ENCODE data around the gene IRF6.

IRF6 gene

DNA sequence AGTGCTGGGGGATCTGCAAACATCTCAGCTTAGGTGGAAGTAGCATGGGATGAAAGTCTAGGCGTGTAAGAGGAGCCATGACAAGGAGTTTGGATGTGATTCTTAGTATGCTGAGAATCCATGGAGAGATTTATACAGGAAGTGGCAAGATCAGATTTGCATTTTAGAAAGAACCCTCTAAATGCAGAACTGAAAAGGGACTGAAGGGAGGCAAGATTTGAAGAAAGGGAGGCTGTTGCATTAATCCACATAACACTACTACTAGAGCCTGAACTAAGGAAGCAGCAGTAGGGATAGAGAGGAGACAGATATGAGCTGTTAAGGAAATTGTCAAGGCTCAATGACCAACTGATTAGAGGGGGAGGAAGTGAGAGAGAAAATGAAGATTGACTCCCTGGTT lies 31.4 kb downstream of the IRF6 start:
- TF ChIP-seq, protein P1, sequence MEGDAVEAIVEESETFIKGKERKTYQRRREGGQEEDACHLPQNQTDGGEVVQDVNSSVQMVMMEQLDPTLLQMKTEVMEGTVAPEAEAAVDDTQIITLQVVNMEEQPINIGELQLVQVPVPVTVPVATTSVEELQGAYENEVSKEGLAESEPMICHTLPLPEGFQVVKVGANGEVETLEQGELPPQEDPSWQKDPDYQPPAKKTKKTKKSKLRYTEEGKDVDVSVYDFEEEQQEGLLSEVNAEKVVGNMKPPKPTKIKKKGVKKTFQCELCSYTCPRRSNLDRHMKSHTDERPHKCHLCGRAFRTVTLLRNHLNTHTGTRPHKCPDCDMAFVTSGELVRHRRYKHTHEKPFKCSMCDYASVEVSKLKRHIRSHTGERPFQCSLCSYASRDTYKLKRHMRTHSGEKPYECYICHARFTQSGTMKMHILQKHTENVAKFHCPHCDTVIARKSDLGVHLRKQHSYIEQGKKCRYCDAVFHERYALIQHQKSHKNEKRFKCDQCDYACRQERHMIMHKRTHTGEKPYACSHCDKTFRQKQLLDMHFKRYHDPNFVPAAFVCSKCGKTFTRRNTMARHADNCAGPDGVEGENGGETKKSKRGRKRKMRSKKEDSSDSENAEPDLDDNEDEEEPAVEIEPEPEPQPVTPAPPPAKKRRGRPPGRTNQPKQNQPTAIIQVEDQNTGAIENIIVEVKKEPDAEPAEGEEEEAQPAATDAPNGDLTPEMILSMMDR (IDR thresholded peaks at IDR 0.05; ENCODE audit: control insufficient read depth, extremely low read depth, insufficient read depth) = no peak
- DNase-seq (ENCODE audit: low read depth) = no peak
- no peak overlapping the region for H3K4me3 ChIP-seq (ENCODE audit: low read depth, low read length)

DNA sequence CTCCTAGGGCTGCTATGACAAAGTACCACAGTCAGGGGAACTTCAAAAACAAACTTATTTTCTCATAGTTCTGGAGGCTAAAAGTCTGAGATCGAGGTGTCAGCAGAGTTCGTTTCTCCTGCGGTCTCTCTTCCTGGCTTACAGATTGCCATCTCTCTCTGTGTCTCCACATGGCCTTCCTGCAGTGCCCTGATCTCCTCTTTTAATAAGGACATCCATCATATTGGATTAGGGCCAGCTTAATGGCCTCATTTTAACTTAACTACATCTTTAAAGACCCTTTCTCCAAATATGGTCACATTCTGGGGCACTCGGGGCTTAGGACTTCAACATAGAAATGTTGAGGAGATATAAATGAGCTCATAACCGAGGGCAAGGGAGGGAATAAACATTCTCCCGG lies 33.8 kb downstream of the IRF6 start:
- no peak overlapping the region for H3K4me3 ChIP-seq (ENCODE audit: low read depth, low read length)
- no peak for DNase-seq (ENCODE audit: low read depth)
- TF ChIP-seq, protein P1 (IDR thresholded peaks at IDR 0.05; ENCODE audit: control insufficient read depth, extremely low read depth, insufficient read depth) = no peak

DNA sequence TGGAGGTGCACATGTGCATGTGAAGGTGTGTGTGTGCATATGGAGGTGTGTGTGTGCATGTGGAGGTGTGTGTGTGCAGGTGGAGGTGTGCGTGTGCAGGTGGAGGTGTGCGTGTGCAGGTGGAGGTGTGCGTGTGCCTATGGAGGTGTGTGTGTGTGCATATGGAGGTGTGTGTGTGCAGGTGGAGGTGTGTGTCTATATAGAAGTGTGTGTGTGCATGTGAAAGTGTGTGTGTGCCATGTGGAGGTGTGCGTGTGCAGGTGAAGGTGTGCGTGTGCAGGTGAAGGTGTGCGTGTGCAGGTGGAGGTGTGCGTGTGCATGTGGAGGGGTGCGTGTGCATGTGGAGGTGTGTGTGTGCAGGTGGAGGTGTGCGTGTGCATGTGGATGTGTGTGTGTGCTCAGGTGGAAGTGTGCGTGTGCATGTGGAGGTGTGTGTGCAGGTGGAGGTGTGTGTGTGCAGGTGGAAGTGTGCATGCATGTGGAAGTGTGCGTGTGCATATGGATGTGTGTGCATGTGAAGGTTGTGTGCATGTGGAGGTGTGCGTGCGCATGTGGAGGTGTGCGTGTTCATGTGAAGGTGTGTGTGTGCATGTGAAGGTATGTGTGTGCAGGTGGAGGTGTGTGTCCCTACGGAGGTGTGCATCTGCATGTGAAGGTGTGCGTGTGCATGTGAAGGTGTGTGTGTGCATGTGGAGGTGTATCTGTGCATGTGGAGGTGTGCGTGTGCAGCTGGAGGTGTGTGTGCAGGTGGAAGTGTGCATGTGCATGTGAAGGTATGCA lies 35.1 kb downstream of the IRF6 start:
- DNase-seq (ENCODE audit: low read depth) = no peak
- H3K4me3 ChIP-seq (ENCODE audit: low read depth, low read length) = no peak overlapping the region
- TF ChIP-seq, protein P1 (IDR thresholded peaks at IDR 0.05; ENCODE audit: control insufficient read depth, extremely low read depth, insufficient read depth) = no peak

DNA sequence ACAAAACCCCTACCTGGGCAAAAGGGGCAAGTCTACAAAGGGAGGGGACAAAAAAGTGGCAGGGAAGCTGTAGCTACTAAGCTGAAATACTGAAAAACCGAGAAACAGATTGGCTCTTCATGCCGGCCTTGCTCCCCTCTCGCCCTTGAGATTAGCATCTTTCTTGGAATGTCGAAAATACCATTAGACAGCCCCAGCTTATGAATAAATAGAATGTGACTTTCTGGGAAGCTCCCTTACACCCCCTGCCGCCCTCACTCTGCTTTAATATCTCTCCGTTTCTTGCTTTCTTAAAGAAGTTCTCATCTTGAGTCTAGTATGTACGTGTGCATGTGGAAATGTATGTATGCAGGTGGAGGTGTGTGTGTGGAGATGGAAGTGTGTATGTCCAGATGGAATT lies 36.0 kb downstream of the IRF6 start:
- no peak for DNase-seq (ENCODE audit: low read depth)
- H3K4me3 ChIP-seq (ENCODE audit: low read depth, low read length) = no peak overlapping the region
- TF ChIP-seq, protein P1 (IDR thresholded peaks at IDR 0.05; ENCODE audit: control insufficient read depth, extremely low read depth, insufficient read depth) = no peak

DNA sequence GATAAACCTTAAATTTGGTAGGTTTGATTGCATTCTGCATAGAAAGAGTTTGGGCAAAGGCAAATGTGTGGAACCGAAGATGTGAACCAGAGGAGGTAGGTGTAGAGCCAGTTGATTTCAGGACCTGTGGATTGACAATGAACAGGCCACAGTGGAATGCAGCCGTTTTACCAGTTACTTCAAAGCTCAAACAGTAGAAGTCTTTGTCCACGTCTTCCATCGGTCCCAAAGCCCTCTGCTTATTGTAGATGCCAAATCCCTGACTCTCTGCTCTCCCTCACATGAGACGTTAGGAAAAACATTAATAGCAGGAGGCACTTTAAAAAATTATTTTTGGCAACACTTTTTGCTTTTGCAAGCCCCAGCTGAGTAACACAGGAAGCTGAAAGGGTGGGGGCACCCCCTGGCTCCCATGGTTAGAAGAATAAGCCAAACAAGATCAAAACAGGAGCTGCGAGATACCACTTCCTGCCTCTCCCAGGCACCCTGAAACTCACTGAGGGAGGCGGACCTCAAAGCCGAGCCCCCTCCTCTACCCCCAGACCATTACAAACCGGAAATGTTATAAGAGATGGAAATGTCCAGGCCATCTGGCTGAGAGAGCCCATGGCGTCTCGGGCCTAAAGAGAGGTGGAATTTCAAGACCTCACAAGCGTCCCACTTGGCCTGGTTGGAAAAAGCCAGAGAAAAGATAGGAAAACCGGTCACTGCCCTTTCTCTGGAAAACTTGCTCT lies 36.6 kb downstream of the IRF6 start:
- no peak overlapping the region for H3K4me3 ChIP-seq (ENCODE audit: low read depth, low read length)
- TF ChIP-seq, protein P1 (IDR thresholded peaks at IDR 0.05; ENCODE audit: control insufficient read depth, extremely low read depth, insufficient read depth) = no peak
- no peak for DNase-seq (ENCODE audit: low read depth)

DNA sequence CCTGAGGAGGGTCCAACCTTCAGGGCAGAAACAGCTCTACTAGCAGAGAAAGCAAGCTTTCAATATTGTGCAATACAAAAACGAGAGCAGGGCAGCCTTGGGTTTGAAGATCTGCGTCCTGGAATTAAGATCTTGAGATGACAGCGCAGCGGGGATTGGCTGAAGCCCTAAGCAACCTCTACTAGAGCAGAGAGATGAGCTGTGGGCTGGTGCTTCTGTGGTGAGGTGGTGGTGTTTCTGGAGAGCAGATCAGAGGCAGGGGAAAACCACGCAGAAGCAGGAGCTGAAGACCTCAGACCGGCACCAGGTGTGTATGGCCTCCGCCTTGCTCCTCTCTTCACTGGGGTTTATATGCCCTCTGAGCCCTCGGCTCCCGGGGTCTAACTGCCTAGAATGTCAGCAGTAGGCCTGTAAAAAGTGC lies 37.6 kb downstream of the IRF6 start:
- no peak for DNase-seq (ENCODE audit: low read depth)
- TF ChIP-seq, protein P1 (IDR thresholded peaks at IDR 0.05; ENCODE audit: control insufficient read depth, extremely low read depth, insufficient read depth) = no peak
- no peak overlapping the region for H3K4me3 ChIP-seq (ENCODE audit: low read depth, low read length)

Data from LNCaP clone FGC (cell line).